Neural progenitor cell (in vitro differentiated cells): ENCODE measurements around the gene TSC22D4. TPM values are rescaled to one million over a fixed set of nuclear protein-coding genes. Genes with fewer than 3 reads are reported as not detected.

Experiments used
- DNase-seq: peaks from one replicate; pipeline ENCODE4 v3.0.0-alpha.2; 2016; ENCODE audit warnings: low spot score
- H2AFZ ChIP-seq: fragments of 200-600 bp; sonication (generic); replicated peaks from 2 replicates; pipeline ENCODE4 v1.6.1; 2016; ENCODE audit warnings: antibody characterized with exemption
- H3F3A ChIP-seq: fragments of 200-600 bp; sonication (generic); 2 replicates; pipeline ENCODE4 v1.6.1; 2016; ENCODE audit warnings: antibody characterized with exemption, low read depth
- H3K27ac ChIP-seq: fragments of 200-600 bp; sonication (generic); 2 replicates; pipeline ENCODE4 v1.5.1; 2016; ENCODE audit warnings: mild to moderate bottlenecking
- H3K27me3 ChIP-seq: fragments of 200-600 bp; sonication (generic); 2 replicates; pipeline ENCODE4 v1.6.1; 2016; ENCODE audit warnings: mild to moderate bottlenecking, moderate library complexity
- H3K36me3 ChIP-seq: fragments of 200-600 bp; sonication (generic); 2 replicates; pipeline ENCODE4 v1.5.1; 2016
- H3K4me1 ChIP-seq: fragments of 200-600 bp; sonication (generic); 2 replicates; pipeline ENCODE4 v1.6.1; 2016; ENCODE audit warnings: mixed run types
- H3K4me2 ChIP-seq: fragments of 200-600 bp; sonication (generic); 2 replicates; pipeline ENCODE4 v1.6.1; 2016
- H3K4me3 ChIP-seq: fragments of 200-600 bp; sonication (generic); 2 replicates; pipeline ENCODE4 v1.5.1; 2016
- H3K79me2 ChIP-seq: fragments of 200-600 bp; sonication (generic); 2 replicates; pipeline ENCODE4 v1.6.1; 2016; ENCODE audit warnings: low read depth
- H3K9ac ChIP-seq: fragments of 200-600 bp; sonication (generic); 2 replicates; pipeline ENCODE4 v1.6.1; 2016
- H3K9me3 ChIP-seq: fragments of 200-600 bp; sonication (generic); 2 replicates; pipeline ENCODE4 v1.5.1; 2016; ENCODE audit warnings: low read depth
- H4K20me1 ChIP-seq: fragments of 200-600 bp; sonication (generic); 2 replicates; pipeline ENCODE4 v1.6.1; 2016; ENCODE audit warnings: low read depth
- H3K27ac Mint-ChIP-seq: 3 replicates; pipeline ENCODE4 v1.8.0; 2021; ENCODE audit warnings: mixed read lengths
- H3K27me3 Mint-ChIP-seq: 2 replicates; pipeline ENCODE4 v1.8.0; 2022; ENCODE audit warnings: low read depth, mild to moderate bottlenecking, inconsistent platforms, moderate library complexity, mixed read lengths; ENCODE audit not compliant: insufficient read depth
- H3K36me3 Mint-ChIP-seq: 3 replicates; pipeline ENCODE4 v1.8.0; 2021; ENCODE audit warnings: mixed read lengths
- H3K4me1 Mint-ChIP-seq: 3 replicates; pipeline ENCODE4 v1.8.0; 2021; ENCODE audit warnings: mixed read lengths
- H3K4me3 Mint-ChIP-seq: 3 replicates; pipeline ENCODE4 v1.8.0; 2021; ENCODE audit warnings: mild to moderate bottlenecking, moderate library complexity, mixed read lengths
- H3K9me3 Mint-ChIP-seq: 3 replicates; pipeline ENCODE4 v1.8.0; 2020; ENCODE audit warnings: mixed read lengths
- EZH2 ChIP-seq: fragments of 200-600 bp; sonication (generic); IDR thresholded peaks from 2 replicates; pipeline ENCODE4 v1.6.1; 2017; ENCODE audit warnings: antibody characterized with exemption, mild to moderate bottlenecking, moderate library complexity
- EZH2phosphoT487 ChIP-seq: fragments of 200-600 bp; sonication (generic); IDR thresholded peaks from 2 replicates; pipeline ENCODE4 v1.6.1; 2017; ENCODE audit warnings: antibody characterized with exemption
- total RNA-seq: library from RNA; depleted of rRNA; stranded (reverse); fragments of >200 nt; gene quantifications from 2 replicates; pipeline ENCODE4 v1.2.3, GENCODE V29; 2015; ENCODE audit warnings: low replicate concordance
- TF ChIP-seq, protein P1 (sequence below): fragments of 200-600 bp; sonication (generic); IDR thresholded peaks from 2 replicates; pipeline ENCODE4 v1.5.1; 2017; ENCODE audit warnings: antibody characterized with exemption, mild to moderate bottlenecking

The TSC22D4 gene
- total RNA-seq, 1 donor from 2014 or later: 11.0 TPM

DNA sequence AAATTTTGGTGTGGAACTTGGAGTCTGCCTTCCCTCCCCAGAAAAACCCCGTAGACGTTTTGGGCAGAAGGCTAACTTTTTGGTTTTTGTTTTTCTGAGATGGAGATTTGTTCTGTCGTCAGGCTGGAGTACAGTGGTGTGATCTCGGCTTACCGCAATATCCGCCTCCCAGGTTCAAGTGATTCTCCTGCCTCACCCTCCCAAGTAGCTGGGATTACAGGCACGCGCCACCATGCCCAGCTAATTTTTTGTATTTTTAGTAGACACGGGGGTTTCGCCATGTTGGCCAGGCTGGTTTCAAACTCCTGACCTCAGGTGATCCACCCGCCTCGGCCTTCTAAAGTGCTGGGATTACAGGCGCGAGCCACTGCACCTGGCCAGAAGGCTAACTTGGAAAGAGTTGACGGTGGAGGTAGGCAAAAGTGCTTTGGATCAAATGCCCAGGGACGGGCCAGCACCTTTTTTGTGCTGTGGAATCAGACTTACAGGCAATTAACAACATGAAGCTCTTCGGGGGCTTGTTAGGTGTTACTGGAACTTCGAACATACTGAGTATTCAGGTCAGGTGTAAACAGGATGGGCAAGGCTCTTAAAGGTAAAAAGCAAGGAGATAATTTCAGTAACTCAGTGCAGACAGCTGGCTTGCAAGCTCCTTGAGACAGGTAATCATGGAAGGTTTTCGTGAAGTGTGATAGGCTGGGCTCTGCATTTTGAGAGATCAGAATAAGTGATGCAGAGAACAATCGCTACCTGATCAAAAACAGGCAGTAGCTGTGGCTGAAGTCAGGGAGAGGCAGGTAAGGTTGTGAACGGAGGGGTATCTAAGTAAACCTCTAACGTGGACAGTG is 44.5 kb downstream of the TSC22D4 start:
- H4K20me1 ChIP-seq: peaks cover 51% of the 10 kb centered on the region
- peaks cover 32% of the 10 kb centered on the region for H3K4me1 ChIP-seq
- no peak for DNase-seq
- H3K9ac ChIP-seq: no peak overlapping the region
- H3K27me3 Mint-ChIP-seq: peaks cover 8% of the 10 kb centered on the region
- peak overlapping the region; percentile 81 for H3K4me3 ChIP-seq
- no peak overlapping the region for H2AFZ ChIP-seq
- H3K4me1 Mint-ChIP-seq: peaks cover 46% of the 10 kb centered on the region
- H3K79me2 ChIP-seq: peaks cover 62% of the 10 kb centered on the region
- no peaks in the 10 kb centered on the region for H3K27me3 ChIP-seq
- no peaks in the 10 kb centered on the region for H3K9me3 Mint-ChIP-seq
- H3K4me3 Mint-ChIP-seq: peak overlapping the region; percentile 90
- no peaks in the 10 kb centered on the region for H3K9me3 ChIP-seq
- H3K27ac Mint-ChIP-seq: no peak overlapping the region
- H3K27ac ChIP-seq: no peak overlapping the region
- peaks cover 72% of the 10 kb centered on the region for H3F3A ChIP-seq
- peaks cover 29% of the 10 kb centered on the region for H3K36me3 Mint-ChIP-seq
- peak overlapping the region; percentile 85 for H3K4me2 ChIP-seq
- H3K36me3 ChIP-seq: no peaks in the 10 kb centered on the region
- TF ChIP-seq EZH2phosphoT487: no peak
- TF ChIP-seq, protein P1, sequence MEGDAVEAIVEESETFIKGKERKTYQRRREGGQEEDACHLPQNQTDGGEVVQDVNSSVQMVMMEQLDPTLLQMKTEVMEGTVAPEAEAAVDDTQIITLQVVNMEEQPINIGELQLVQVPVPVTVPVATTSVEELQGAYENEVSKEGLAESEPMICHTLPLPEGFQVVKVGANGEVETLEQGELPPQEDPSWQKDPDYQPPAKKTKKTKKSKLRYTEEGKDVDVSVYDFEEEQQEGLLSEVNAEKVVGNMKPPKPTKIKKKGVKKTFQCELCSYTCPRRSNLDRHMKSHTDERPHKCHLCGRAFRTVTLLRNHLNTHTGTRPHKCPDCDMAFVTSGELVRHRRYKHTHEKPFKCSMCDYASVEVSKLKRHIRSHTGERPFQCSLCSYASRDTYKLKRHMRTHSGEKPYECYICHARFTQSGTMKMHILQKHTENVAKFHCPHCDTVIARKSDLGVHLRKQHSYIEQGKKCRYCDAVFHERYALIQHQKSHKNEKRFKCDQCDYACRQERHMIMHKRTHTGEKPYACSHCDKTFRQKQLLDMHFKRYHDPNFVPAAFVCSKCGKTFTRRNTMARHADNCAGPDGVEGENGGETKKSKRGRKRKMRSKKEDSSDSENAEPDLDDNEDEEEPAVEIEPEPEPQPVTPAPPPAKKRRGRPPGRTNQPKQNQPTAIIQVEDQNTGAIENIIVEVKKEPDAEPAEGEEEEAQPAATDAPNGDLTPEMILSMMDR: no peak
- TF ChIP-seq EZH2: no peak

GRCh38 chr7:100433592-100434296 is 45.3 kb downstream of the TSC22D4 start:
- peaks cover 2% of the 10 kb centered on the region for H3K9me3 Mint-ChIP-seq
- H3K79me2 ChIP-seq: peaks cover 62% of the 10 kb centered on the region

GRCh38 chr7:100433276-100433591 is 45.8 kb downstream of the TSC22D4 start:
- no peak overlapping the region for H3K27ac Mint-ChIP-seq
- H3K4me1 Mint-ChIP-seq: peaks cover 49% of the 10 kb centered on the region
- H3K9me3 Mint-ChIP-seq: peaks cover 2% of the 10 kb centered on the region
- Histone ChIP-seq H3K9ac (no peak overlapping the region), H3K27ac (no peak overlapping the region), H3K4me1 (peaks cover 32% of the 10 kb centered on the region), H4K20me1 (peaks cover 51% of the 10 kb centered on the region), H3K27me3 (no peaks in the 10 kb centered on the region), H3K4me3 (no peak overlapping the region), H3K79me2 (peaks cover 62% of the 10 kb centered on the region), H3F3A (peaks cover 82% of the 10 kb centered on the region), H3K4me2 (no peak overlapping the region), H3K36me3 (no peaks in the 10 kb centered on the region), H3K9me3 (no peaks in the 10 kb centered on the region), H2AFZ (no peak overlapping the region)
- TF ChIP-seq EZH2 (no peak), EZH2phosphoT487 (no peak)
- TF ChIP-seq, protein P1: no peak
- no peak overlapping the region for H3K4me3 Mint-ChIP-seq
- H3K36me3 Mint-ChIP-seq: peaks cover 32% of the 10 kb centered on the region
- H3K27me3 Mint-ChIP-seq: peaks cover 12% of the 10 kb centered on the region
- DNase-seq: no peak

More at GRCh38 chr7:100433592-100434296, 45.3 kb downstream of the TSC22D4 start:
- Mint-ChIP-seq H3K4me1 (peaks cover 49% of the 10 kb centered on the region), H3K4me3 (peak overlapping the region; percentile 90), H3K36me3 (peaks cover 32% of the 10 kb centered on the region), H3K27me3 (peaks cover 12% of the 10 kb centered on the region), H3K27ac (no peak overlapping the region)
- Histone ChIP-seq H3K27ac (no peak overlapping the region), H4K20me1 (peaks cover 51% of the 10 kb centered on the region), H3K9ac (no peak overlapping the region), H3K4me2 (no peak overlapping the region), H3K9me3 (no peaks in the 10 kb centered on the region), H3K27me3 (no peaks in the 10 kb centered on the region), H3K4me3 (no peak overlapping the region), H3K4me1 (peaks cover 32% of the 10 kb centered on the region), H3K36me3 (no peaks in the 10 kb centered on the region), H2AFZ (no peak overlapping the region), H3F3A (peaks cover 77% of the 10 kb centered on the region)
- DNase-seq: no peak
- TF ChIP-seq EZH2phosphoT487 (no peak), EZH2 (no peak)
- TF ChIP-seq, protein P1: no peak
